KMS-11 (cell line): ENCODE measurements around the gene COL19A1.

ENCODE experiments used
- H2AFZ ChIP-seq: fragments of 200-600 bp; sonication (generic); 2 replicates; pipeline ENCODE4 v1.6.1; 2016; ENCODE audit warnings: antibody characterized with exemption, mixed run types, low read depth
- H3K27ac ChIP-seq: fragments of 200-600 bp; sonication (generic); 2 replicates; pipeline ENCODE4 v1.6.1; 2016; ENCODE audit warnings: mild to moderate bottlenecking, mixed run types
- H3K27me3 ChIP-seq: fragments of 200-600 bp; sonication (generic); 2 replicates; pipeline ENCODE4 v1.6.1; 2017; ENCODE audit warnings: mild to moderate bottlenecking, low read depth, mixed run types, moderate library complexity; ENCODE audit not compliant: insufficient read depth
- H3K36me3 ChIP-seq: fragments of 200-600 bp; sonication (generic); 2 replicates; pipeline ENCODE4 v1.6.1; 2017; ENCODE audit warnings: mild to moderate bottlenecking, mixed run types; ENCODE audit not compliant: insufficient read depth
- H3K4me1 ChIP-seq: fragments of 200-600 bp; sonication (generic); 2 replicates; pipeline ENCODE4 v1.6.1; 2016; ENCODE audit warnings: mild to moderate bottlenecking, low read depth, mixed run types; ENCODE audit not compliant: poor library complexity, severe bottlenecking
- H3K4me2 ChIP-seq: fragments of 200-600 bp; sonication (generic); 2 replicates; pipeline ENCODE4 v1.7.0; 2016; ENCODE audit warnings: mild to moderate bottlenecking, mixed run types
- H3K4me3 ChIP-seq: fragments of 200-600 bp; sonication (generic); IDR thresholded peaks from 2 replicates; pipeline ENCODE4 v1.6.1; 2017; ENCODE audit warnings: low read depth, low read length, mixed read lengths; ENCODE audit not compliant: insufficient read depth
- H3K79me2 ChIP-seq: fragments of 200-600 bp; sonication (generic); 2 replicates; pipeline ENCODE4 v1.6.1; 2016; ENCODE audit warnings: low read depth, mixed run types; ENCODE audit not compliant: insufficient read depth
- H3K9ac ChIP-seq: fragments of 200-600 bp; sonication (generic); 2 replicates; pipeline ENCODE4 v1.6.1; 2016; ENCODE audit warnings: mild to moderate bottlenecking, mixed run types
- H4K20me1 ChIP-seq: fragments of 200-600 bp; sonication (generic); 2 replicates; pipeline ENCODE4 v1.6.1; 2016; ENCODE audit warnings: mild to moderate bottlenecking, mixed run types; ENCODE audit not compliant: insufficient read depth
- CTCF ChIP-seq: fragments of 200-600 bp; sonication (generic); conservative IDR thresholded peaks from 2 replicates; pipeline ENCODE4 v1.6.1; 2017; ENCODE audit warnings: low read depth, mild to moderate bottlenecking, antibody characterized with exemption, low read length, moderate library complexity, mixed read lengths

Gene COL19A1

GRCh38 chr6:69866351-69866769, at the start of gene COL19A1:
COL19A1 (plus strand) TSS chr6:69866556; CDS start chr6:69879568, 13,012 bp downstream.
- H3K27ac ChIP-seq, result peak within 1 kb of the TSS; percentile 35; the same call in 1 of the 2 replicates
- H4K20me1 ChIP-seq, result no peaks in the 10 kb centered on the region
- no peak for TF ChIP-seq CTCF
- peak within 1 kb of the TSS; percentile 93 for H2AFZ ChIP-seq
- peaks cover 3% of the 10 kb centered on the region for H3K4me1 ChIP-seq
- no peaks in the 10 kb centered on the region for H3K36me3 ChIP-seq
- no peaks in the 10 kb centered on the region for H3K27me3 ChIP-seq
- no peak within 1 kb of the TSS for H3K4me3 ChIP-seq
- H3K79me2 ChIP-seq, result no peaks in the 10 kb centered on the region
- H3K9ac ChIP-seq, result peak within 1 kb of the TSS; percentile 61
- H3K4me2 ChIP-seq, result peak within 1 kb of the TSS; percentile 63

- no peak for TF ChIP-seq CTCF
- no peak overlapping the region for H3K27ac ChIP-seq
- no peak overlapping the region for H3K4me3 ChIP-seq
- H3K27me3 ChIP-seq, result no peaks in the 10 kb centered on the region
- H3K9ac ChIP-seq, result no peak overlapping the region
- H3K4me2 ChIP-seq, result no peak overlapping the region
- no peak overlapping the region for H2AFZ ChIP-seq
- no peaks in the 10 kb centered on the region for H3K79me2 ChIP-seq
- H3K36me3 ChIP-seq, result no peaks in the 10 kb centered on the region
- H3K4me1 ChIP-seq, result peaks cover 6% of the 10 kb centered on the region
- H4K20me1 ChIP-seq, result no peaks in the 10 kb centered on the region
These were observed 49.8 kb upstream of the COL19A1 start for GRCh38 chr6:69816569-69816968.

GRCh38 chr6:69817358-69817757, 49.0 kb upstream of the COL19A1 start:
- no peak overlapping the region for H3K9ac ChIP-seq
- no peak overlapping the region for H3K27ac ChIP-seq
- H2AFZ ChIP-seq, result no peak overlapping the region
- no peak overlapping the region for H3K4me2 ChIP-seq
- H3K4me3 ChIP-seq, result no peak overlapping the region
- H3K79me2 ChIP-seq, result no peaks in the 10 kb centered on the region
- no peaks in the 10 kb centered on the region for H4K20me1 ChIP-seq
- H3K27me3 ChIP-seq, result no peaks in the 10 kb centered on the region
- no peaks in the 10 kb centered on the region for H3K36me3 ChIP-seq
- no peak for TF ChIP-seq CTCF
- peaks cover 6% of the 10 kb centered on the region for H3K4me1 ChIP-seq

GRCh38 chr6:69818223-69818930, 48.0 kb upstream of the COL19A1 start:
- Histone ChIP-seq H3K4me3 (no peak overlapping the region), H3K27me3 (no peaks in the 10 kb centered on the region), H3K36me3 (no peaks in the 10 kb centered on the region), H3K4me2 (no peak overlapping the region), H2AFZ (no peak overlapping the region), H3K79me2 (no peaks in the 10 kb centered on the region), H3K4me1 (peaks cover 4% of the 10 kb centered on the region), H4K20me1 (no peaks in the 10 kb centered on the region), H3K27ac (no peak overlapping the region), H3K9ac (no peak overlapping the region)
- TF ChIP-seq CTCF, result no peak
